ENCODE data around the gene SLC39A11. TPM values are rescaled to one million over a fixed set of nuclear protein-coding genes. Genes with fewer than 3 reads are reported as not detected.

SLC39A11 gene
- total and polyA plus RNA-seq, 2 of the 13 experiments (the other 11 are each of a cell fraction or from before 2014, with no cell fraction given) = 17.2 to 31.5 TPM

DNA sequence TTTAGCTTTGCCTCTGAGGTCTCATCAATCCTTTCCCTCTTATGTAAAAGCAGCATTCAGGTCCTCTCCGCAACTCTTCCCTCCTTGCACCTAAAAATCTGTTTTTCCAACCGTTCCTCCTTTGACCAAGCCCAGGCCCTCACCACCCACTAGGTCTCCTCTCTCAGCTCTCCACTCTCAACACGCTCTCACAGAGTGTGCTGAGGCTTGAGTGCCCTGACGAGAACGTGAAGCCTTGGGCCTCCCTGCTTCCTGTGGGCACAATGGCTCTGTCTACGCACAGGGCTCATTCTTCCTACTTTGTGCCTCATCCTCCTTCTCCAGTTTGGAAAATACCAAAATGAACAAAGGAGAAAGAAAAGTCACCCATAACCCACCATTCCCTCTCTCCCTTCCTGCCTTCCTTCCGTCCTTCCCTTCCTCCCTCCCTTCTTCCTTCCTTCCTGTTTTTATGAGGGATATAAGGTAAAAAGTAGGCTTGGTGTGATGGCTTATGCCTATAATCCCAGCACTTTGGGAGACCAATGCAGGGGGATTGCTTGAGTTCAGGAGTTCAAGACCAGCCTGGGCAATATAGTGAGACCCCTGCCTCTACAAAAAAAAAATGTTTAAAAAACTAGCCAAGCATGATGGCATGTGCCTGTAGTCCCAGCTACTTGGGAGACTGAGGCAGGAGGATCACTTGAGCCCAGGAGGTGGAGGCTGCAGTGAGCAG is 31.3 kb upstream of the SLC39A11 start:
- no peaks in the 10 kb centered on the region for H3K36me3 ChIP-seq (replicated peaks in 1 of 2; ENCODE audit: control insufficient read depth in 1 of 2, insufficient read depth in 2 of 2, low read length in 2 of 2)
- H4K20me1 ChIP-seq (ENCODE audit: insufficient read depth, low read length) = no peaks in the 10 kb centered on the region
- intact Hi-C loops (cut with micrococcal nuclease; ENCODE audit: unreplicated experiment) = no loop called here
- H3K79me2 ChIP-seq (ENCODE audit: insufficient read depth, low read length) = no peaks in the 10 kb centered on the region
- FAIRE-seq (no peak), DNase-seq (ENCODE audit: low spot score) (no peak), ATAC-seq (peak; percentile 77)
- ChIA-PET CTCF (ENCODE audit: low intra/inter-chr PET ratio, low total read pairs) (no interaction called here), POLR2A (interaction anchor here (1.2 kb wide), 1 partner anchor 33 kb away, joined by 3 read pairs; no protein-coding TSS in a partner anchor)
- H3K27me3 ChIP-seq (ENCODE audit: control insufficient read depth in 1 of 2, insufficient read depth in 2 of 2, low read length in 2 of 2) = no peaks in the 10 kb centered on the region; a peak in 2 of 5 replicates
- H3K4me2 ChIP-seq (ENCODE audit: low read depth, low read length) = peak overlapping the region; percentile 88
- H3K9ac ChIP-seq (ENCODE audit: insufficient read depth, low read depth, low read length) = peak overlapping the region; percentile 38
- H3K27ac ChIP-seq (ENCODE audit: extremely low read length, insufficient read depth, low read length) = no peak overlapping the region
- WGBS (ENCODE audit: low lambda C conversion rate) = 27% methylated on average over 7 of the region's 7 CpGs
- H2AFZ ChIP-seq (ENCODE audit: low read length) = peak overlapping the region; percentile 91
- no TSS peak for BruUV-seq (replicated peaks)
- H3K9me3 ChIP-seq (ENCODE audit: low read length) = no peaks in the 10 kb centered on the region
- in situ Hi-C loops (cut with HindIII; ENCODE audit: extremely low pct_ligation_motif_present, low pct_unique_long_range_greater_than_20kb) = no loop called here
- H3K4me3 ChIP-seq (replicated peaks in 1 of 3; ENCODE audit: insufficient read depth in 1 of 3, low read depth in 2 of 3, low read length in 3 of 3) = peak overlapping the region in 2 of 3 experiments; percentile 13 to 53; a peak in 4 of 6 replicates
- peaks cover 30% of the 10 kb centered on the region for H3K4me1 ChIP-seq (ENCODE audit: insufficient read depth, low read length)
- TF ChIP-seq, protein P1, sequence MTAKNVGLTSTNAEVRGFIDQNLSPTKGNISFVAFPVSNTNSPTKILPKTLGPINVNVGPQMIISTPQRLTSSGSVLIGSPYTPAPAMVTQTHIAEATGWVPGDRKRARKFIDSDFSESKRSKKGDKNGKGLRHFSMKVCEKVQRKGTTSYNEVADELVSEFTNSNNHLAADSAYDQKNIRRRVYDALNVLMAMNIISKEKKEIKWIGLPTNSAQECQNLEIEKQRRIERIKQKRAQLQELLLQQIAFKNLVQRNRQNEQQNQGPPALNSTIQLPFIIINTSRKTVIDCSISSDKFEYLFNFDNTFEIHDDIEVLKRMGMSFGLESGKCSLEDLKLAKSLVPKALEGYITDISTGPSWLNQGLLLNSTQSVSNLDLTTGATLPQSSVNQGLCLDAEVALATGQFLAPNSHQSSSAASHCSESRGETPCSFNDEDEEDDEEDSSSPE (CRISPR knock-in tag; IDR thresholded peaks at IDR 0.05) = no peak
- TF ChIP-seq, protein P2, sequence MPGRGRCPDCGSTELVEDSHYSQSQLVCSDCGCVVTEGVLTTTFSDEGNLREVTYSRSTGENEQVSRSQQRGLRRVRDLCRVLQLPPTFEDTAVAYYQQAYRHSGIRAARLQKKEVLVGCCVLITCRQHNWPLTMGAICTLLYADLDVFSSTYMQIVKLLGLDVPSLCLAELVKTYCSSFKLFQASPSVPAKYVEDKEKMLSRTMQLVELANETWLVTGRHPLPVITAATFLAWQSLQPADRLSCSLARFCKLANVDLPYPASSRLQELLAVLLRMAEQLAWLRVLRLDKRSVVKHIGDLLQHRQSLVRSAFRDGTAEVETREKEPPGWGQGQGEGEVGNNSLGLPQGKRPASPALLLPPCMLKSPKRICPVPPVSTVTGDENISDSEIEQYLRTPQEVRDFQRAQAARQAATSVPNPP (CRISPR knock-in tag; IDR thresholded peaks at IDR 0.05) = no peak
- TF ChIP-seq ZMYM3 (CRISPR knock-in tag; IDR thresholded peaks at IDR 0.05) (peak; percentile 51; the same call in 1 of the 2 replicates), PPARG (CRISPR knock-in tag; conservative IDR thresholded peaks at IDR 0.05) (no peak), KDM5B (CRISPR knock-in tag; IDR thresholded peaks at IDR 0.05; ENCODE audit: borderline replicate concordance) (0 out of 2 replicates have a peak, but pooled peaks have one; percentile 27), ZIK1 (CRISPR knock-in tag; IDR thresholded peaks at IDR 0.05; ENCODE audit: borderline replicate concordance, low read depth) (peak; percentile 22; the same call in 1 of the 2 replicates), POLR2AphosphoS5 (IDR thresholded peaks at IDR 0.05; ENCODE audit: low read depth, low read length) (no peak), MYNN (CRISPR knock-in tag; IDR thresholded peaks at IDR 0.05; ENCODE audit: low read depth) (no peak), PHF20 (CRISPR knock-in tag; IDR thresholded peaks at IDR 0.05) (0 out of 2 replicates have a peak, but pooled peaks have one; percentile 1), TEAD3 (CRISPR knock-in tag; optimal IDR thresholded peaks at IDR 0.05; ENCODE audit: borderline replicate concordance) (peak; percentile 4), CEBPB (IDR thresholded peaks at IDR 0.05; ENCODE audit: borderline replicate concordance, low read depth, low read length) (no peak)
- TF ChIP-seq, protein P3, sequence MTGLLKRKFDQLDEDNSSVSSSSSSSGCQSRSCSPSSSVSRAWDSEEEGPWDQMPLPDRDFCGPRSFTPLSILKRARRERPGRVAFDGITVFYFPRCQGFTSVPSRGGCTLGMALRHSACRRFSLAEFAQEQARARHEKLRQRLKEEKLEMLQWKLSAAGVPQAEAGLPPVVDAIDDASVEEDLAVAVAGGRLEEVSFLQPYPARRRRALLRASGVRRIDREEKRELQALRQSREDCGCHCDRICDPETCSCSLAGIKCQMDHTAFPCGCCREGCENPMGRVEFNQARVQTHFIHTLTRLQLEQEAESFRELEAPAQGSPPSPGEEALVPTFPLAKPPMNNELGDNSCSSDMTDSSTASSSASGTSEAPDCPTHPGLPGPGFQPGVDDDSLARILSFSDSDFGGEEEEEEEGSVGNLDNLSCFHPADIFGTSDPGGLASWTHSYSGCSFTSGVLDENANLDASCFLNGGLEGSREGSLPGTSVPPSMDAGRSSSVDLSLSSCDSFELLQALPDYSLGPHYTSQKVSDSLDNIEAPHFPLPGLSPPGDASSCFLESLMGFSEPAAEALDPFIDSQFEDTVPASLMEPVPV (CRISPR knock-in tag; IDR thresholded peaks at IDR 0.05) = no peak
- TF ChIP-seq, protein P4, sequence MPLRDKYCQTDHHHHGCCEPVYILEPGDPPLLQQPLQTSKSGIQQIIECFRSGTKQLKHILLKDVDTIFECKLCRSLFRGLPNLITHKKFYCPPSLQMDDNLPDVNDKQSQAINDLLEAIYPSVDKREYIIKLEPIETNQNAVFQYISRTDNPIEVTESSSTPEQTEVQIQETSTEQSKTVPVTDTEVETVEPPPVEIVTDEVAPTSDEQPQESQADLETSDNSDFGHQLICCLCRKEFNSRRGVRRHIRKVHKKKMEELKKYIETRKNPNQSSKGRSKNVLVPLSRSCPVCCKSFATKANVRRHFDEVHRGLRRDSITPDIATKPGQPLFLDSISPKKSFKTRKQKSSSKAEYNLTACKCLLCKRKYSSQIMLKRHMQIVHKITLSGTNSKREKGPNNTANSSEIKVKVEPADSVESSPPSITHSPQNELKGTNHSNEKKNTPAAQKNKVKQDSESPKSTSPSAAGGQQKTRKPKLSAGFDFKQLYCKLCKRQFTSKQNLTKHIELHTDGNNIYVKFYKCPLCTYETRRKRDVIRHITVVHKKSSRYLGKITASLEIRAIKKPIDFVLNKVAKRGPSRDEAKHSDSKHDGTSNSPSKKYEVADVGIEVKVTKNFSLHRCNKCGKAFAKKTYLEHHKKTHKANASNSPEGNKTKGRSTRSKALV (CRISPR knock-in tag; IDR thresholded peaks at IDR 0.05) = no peak
- TF ChIP-seq, protein P5, sequence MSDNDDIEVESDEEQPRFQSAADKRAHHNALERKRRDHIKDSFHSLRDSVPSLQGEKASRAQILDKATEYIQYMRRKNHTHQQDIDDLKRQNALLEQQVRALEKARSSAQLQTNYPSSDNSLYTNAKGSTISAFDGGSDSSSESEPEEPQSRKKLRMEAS (IDR thresholded peaks at IDR 0.05) = 0 out of 2 replicates have a peak, but pooled peaks have one; percentile 4
- TF ChIP-seq, protein P6, sequence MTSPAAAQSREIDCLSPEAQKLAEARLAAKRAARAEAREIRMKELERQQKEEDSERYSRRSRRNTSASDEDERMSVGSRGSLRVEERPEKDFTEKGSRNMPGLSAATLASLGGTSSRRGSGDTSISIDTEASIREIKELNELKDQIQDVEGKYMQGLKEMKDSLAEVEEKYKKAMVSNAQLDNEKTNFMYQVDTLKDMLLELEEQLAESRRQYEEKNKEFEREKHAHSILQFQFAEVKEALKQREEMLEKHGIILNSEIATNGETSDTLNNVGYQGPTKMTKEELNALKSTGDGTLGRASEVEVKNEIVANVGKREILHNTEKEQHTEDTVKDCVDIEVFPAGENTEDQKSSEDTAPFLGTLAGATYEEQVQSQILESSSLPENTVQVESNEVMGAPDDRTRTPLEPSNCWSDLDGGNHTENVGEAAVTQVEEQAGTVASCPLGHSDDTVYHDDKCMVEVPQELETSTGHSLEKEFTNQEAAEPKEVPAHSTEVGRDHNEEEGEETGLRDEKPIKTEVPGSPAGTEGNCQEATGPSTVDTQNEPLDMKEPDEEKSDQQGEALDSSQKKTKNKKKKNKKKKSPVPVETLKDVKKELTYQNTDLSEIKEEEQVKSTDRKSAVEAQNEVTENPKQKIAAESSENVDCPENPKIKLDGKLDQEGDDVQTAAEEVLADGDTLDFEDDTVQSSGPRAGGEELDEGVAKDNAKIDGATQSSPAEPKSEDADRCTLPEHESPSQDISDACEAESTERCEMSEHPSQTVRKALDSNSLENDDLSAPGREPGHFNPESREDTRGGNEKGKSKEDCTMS (CRISPR knock-in tag; conservative IDR thresholded peaks at IDR 0.05) = no peak

All from HepG2 (cell line).